Bronchial epithelial cell (primary cell): ENCODE data around the gene RPL6. TPM values are rescaled to one million over a fixed set of nuclear protein-coding genes. Genes with fewer than 3 reads are reported as not detected.

Experiments used
- DNase-seq: peaks from one replicate; pipeline ENCODE4 v3.0.0-alpha.2; 2010; ENCODE audit warnings: low read depth
- FAIRE-seq: peaks from 2 replicates; lab custom pipeline; 2011; peaks lifted over from hg19 to GRCh38; lab: Jason Lieb, UNC
- H3K27me3 ChIP-seq: 2 replicates; pipeline ENCODE4 v1.5.1; 2011; ENCODE audit warnings: low read length; ENCODE audit not compliant: control insufficient read depth, insufficient read depth
- H3K36me3 ChIP-seq: 2 replicates; pipeline ENCODE4 v1.5.1; 2011; ENCODE audit warnings: low read length; ENCODE audit not compliant: control insufficient read depth, insufficient read depth
- H3K4me3 ChIP-seq: 2 replicates; pipeline ENCODE4 v1.5.1; 2011; ENCODE audit warnings: mild to moderate bottlenecking, low read depth, low read length, control low read depth
- CTCF ChIP-seq: IDR thresholded peaks from 2 replicates; pipeline ENCODE4 v1.5.1; 2011; ENCODE audit warnings: mild to moderate bottlenecking, moderate library complexity, low read length, control low read depth, inconsistent platforms; ENCODE audit not compliant: insufficient read depth, severe bottlenecking
- total RNA-seq: library from RNA; depleted of rRNA; stranded (reverse); fragments of >200 nt; gene quantifications from 2 replicates; pipeline ENCODE4 v1.2.1, GENCODE V29; 2014

RPL6 gene
- total RNA-seq, 1 donor from 2014 or later: 1,320 TPM

- no peak overlapping the region for H3K4me3 ChIP-seq
- no peaks in the 10 kb centered on the region for H3K36me3 ChIP-seq
- no peak for TF ChIP-seq CTCF
- H3K27me3 ChIP-seq: no peaks in the 10 kb centered on the region
- DNase-seq (no peak), FAIRE-seq (no peak)
Measured at GRCh38 chr12:112359290-112359689, 50.1 kb downstream of the RPL6 start.

DNA sequence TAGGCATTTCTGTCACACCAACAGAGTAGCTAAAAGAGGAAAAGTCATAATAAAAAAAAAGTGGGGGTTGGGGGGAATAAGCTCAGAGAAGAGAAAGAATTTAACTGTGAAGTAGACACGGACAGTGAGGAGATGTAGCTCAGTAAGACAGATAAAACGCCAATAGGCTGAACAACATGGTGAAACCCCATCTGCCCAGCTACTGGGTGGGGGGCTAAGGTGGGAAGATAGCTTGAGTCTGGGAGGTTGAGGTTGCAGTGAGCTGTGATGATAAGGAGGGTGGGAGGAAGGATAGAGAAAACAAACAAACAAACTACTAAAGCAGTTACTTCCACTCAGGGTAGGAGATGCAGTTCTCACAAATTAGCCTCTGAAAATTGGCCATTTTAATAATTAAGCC, 52.2 kb downstream of the RPL6 start:
- TF ChIP-seq CTCF: no peak
- FAIRE-seq: no peak
- DNase-seq: no peak
- H3K27me3 ChIP-seq: no peaks in the 10 kb centered on the region
- no peaks in the 10 kb centered on the region for H3K36me3 ChIP-seq
- H3K4me3 ChIP-seq: no peak overlapping the region

Other genes starting within 250 kb of the RPL6 start
- gene HECTD4, start 27.2 kb downstream of the RPL6 start, total RNA-seq: 12.9 and 18.7 TPM in 2 replicates
- gene PTPN11, start 9.3 kb upstream of the RPL6 start, total RNA-seq: 140 TPM in 2 replicates